22Rv1 (cell line): ENCODE measurements around the gene SERAC1.

Source experiments
- ZFX ChIP-seq: fragments of 450-650 bp; IDR thresholded peaks from 2 replicates; pipeline ENCODE4 v1.6.1; 2017; ENCODE audit warnings: antibody characterized with exemption, borderline replicate concordance
- TF ChIP-seq, protein P1 (sequence below): fragments of 450-650 bp; IDR thresholded peaks from 2 replicates; pipeline ENCODE4 v1.5.1; 2017; ENCODE audit warnings: mild to moderate bottlenecking

DNA sequence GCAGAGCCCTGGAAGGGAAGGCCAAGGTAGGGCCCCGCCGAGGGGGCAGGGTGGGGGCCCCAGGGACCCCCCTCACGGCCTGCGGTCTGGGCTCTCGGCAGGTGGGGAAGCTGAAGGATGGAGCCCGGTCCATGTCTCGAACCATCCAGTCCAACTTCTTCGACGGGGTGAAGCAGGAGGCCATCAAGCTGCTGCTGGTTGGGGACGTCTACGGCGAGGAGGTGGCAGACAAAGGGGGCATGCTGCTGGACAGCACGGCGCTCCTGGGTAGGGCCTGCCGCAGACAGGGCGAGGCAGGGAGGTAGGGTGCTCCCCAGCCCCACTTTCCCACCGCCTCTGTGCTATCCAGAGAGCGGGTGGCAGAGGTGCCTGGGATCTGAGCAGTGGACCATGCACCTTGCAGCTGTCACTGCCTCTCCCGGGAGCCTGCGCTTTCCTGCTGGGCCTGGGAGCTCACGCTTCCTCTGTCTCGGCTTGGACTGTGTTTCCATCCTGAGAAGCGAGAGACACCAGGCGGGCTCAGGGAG, 103.3 kb downstream of the SERAC1 start:
- TF ChIP-seq, protein P1, sequence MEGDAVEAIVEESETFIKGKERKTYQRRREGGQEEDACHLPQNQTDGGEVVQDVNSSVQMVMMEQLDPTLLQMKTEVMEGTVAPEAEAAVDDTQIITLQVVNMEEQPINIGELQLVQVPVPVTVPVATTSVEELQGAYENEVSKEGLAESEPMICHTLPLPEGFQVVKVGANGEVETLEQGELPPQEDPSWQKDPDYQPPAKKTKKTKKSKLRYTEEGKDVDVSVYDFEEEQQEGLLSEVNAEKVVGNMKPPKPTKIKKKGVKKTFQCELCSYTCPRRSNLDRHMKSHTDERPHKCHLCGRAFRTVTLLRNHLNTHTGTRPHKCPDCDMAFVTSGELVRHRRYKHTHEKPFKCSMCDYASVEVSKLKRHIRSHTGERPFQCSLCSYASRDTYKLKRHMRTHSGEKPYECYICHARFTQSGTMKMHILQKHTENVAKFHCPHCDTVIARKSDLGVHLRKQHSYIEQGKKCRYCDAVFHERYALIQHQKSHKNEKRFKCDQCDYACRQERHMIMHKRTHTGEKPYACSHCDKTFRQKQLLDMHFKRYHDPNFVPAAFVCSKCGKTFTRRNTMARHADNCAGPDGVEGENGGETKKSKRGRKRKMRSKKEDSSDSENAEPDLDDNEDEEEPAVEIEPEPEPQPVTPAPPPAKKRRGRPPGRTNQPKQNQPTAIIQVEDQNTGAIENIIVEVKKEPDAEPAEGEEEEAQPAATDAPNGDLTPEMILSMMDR: no peak
- TF ChIP-seq ZFX: no peak
